Measurements from ENCODE around the gene SERPINA7.
"Not testable (repeated sequence)": the region's sequence is repeated elsewhere in the genome, so short reads cannot be mapped to it uniquely, and the experiment has no call there.

The SERPINA7 gene, protein sequence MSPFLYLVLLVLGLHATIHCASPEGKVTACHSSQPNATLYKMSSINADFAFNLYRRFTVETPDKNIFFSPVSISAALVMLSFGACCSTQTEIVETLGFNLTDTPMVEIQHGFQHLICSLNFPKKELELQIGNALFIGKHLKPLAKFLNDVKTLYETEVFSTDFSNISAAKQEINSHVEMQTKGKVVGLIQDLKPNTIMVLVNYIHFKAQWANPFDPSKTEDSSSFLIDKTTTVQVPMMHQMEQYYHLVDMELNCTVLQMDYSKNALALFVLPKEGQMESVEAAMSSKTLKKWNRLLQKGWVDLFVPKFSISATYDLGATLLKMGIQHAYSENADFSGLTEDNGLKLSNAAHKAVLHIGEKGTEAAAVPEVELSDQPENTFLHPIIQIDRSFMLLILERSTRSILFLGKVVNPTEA

DNA sequence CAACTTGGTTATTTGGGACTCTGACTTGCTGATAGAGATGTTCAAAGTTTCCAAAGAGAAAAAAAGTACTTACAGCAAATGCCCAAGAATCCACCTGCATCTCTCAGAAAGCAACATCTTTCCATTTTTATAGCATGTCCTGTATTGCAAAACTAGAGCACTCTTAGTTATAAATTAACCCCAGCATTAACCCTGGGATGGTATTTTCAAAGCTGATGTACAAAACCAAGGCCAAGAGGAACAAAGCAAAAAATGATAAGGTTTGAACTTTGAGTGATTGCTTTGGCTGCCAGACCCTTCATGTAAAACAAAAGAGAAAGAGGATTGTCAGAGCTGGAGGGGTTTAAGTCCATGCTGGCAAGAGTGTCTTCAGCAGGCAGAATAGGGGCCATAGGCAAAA lies at the start of gene SERPINA7:
Gene SERPINA7 (minus strand): TSS at position 103 of the 400 bp plus-strand sequence. CDS start 1,669 bp downstream, outside the sequence.
- DNase-seq (ENCODE audit: low read depth in 2 of 2) = no peak

DNA sequence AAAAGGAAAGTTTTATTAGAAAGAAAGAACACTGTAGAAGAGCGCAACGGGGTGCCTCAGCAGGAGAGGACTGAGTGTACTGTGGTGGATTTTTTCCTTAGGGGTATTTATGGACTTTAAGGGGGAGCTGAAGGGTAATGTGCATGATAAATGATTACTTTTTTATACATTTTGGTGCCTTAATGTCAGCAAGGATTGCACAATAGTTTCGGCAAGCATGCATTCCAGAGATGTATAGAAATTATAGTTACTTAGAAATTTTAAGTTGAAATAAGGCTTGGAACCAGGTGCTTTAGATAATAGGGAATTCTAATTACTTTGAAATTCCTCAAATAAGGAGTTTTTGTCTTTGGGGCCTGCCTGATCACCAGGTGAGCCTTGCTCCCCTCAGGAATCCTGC lies 30.5 kb upstream of the SERPINA7 start:
- no peak for DNase-seq (ENCODE audit: low read depth in 2 of 2)

DNA sequence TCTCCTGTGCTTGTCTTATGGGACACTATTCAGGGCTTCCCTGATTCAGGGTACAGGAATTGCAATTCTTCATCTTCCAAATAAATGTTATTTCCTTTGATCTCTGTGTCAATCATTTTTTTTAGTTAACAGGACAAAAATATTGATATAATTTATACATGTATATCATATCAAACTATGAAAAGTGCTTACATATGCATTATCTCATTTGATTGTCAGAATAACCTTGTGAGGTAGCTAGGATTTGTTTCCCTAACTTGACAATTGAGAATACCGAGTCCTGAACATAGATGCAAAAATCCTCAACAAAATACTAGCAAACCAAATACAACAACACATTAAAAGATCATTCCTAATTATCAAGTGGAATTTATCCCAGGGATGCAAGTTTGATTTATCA lies 11.5 kb upstream of the SERPINA7 start:
- DNase-seq (ENCODE audit: low read depth in 2 of 2) = no peak

DNA sequence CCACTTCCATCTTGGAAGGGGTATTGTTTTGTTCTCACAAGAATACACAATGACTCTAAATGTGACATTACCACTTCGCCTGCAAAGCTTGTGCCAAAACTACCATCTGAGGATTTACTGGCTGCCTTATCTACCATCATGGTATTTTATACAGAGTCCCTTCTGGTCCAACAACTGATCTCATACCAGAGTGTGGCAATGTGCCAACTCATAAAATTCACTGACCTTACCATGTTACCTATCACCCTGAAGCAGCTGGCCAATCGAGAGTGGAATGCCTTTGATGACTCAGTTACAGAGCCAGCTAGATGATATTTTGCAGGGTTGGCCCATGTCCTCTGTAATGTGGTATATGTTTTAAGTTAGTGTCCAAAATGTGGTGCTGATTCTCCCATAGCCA lies 3.8 kb upstream of the SERPINA7 start:
- no peak for DNase-seq (ENCODE audit: low read depth in 2 of 2)

DNA sequence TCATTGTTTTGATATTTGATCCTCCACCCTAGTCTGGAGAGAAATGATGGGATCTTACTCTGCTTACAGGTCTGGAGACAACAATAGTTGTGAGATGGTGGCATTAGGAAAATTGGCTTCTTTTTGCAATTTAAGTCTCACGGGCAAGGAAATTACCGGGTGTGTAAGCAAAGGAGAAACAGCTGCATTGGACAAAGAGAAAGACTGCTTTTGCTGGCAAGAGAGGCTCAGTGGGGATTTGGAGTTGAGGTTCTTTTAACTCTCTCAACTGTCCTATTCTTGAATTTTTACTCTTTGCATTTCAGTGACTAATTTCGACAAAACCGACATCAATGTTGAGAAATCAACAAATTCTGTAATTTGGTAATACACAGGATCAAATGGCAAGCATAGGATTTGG lies 2.3 kb upstream of the SERPINA7 start:
- no peak for DNase-seq (ENCODE audit: low read depth in 2 of 2)

DNA sequence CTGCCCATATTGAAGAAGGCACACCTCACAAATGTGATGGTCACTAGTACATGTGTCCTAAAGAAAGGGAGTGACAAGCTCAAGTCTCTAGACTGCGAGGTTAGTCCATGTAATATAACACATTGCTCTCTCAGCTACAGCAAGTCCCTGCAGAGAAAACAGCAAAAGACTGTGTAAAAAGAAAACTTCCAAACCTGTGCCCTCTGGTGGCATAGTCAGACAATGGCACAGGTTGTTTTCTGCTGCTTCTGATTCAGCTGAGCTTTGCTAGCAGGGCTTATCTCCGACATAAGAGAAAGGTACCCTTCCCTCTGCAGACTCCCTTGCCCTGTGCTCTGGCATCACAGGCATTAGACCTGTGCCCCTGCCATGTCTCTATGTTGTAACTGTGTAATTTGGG lies 1.4 kb upstream of the SERPINA7 start:
- DNase-seq (ENCODE audit: low read depth in 2 of 2) = no peak

DNA sequence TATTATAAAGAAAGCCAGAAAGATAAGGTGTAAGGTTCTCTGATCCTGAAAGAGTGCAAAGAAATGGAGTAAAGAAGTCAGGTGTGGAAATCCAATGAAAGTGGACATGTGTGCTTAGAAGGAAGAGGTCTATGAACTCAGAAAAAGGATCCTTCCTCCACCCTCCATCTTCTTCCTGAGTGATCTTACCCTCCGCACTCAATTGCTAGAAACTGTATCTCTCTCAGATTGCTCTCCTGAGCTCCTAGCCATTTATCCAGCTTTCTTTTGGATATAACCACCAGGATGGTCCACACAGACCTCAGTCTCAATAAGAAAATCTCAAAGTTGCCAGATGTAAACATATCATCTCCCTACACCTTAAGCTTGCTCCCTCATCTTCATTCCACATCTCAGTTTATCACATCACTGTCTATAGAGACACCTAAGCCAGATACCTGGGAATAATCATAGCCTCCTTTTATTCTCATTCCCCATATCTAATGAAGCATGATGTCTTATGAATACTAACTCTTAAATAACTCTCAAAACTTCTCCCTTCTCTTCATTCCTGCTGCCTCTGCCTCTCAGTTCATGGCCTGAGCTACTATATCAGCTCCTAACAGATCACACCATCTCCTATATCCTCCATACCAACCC lies 573 bp downstream of the SERPINA7 start:
- DNase-seq (ENCODE audit: low read depth in 2 of 2) = no peak

DNA sequence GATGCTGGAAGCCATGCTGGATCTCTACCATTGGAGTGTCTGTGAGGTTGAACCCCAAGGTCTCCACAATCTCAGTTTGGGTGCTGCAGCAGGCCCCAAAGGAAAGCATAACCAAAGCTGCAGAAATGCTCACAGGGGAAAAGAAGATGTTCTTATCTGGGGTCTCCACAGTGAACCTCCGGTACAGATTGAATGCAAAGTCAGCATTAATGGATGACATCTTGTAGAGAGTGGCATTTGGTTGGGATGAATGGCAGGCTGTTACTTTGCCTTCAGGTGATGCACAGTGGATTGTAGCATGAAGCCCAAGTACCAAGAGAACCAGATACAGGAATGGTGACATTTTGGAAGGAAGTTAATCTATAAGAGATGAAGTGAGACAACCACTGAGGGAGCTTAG lies 1.8 kb downstream of the SERPINA7 start:
- no peak for DNase-seq (ENCODE audit: low read depth in 2 of 2)

DNA sequence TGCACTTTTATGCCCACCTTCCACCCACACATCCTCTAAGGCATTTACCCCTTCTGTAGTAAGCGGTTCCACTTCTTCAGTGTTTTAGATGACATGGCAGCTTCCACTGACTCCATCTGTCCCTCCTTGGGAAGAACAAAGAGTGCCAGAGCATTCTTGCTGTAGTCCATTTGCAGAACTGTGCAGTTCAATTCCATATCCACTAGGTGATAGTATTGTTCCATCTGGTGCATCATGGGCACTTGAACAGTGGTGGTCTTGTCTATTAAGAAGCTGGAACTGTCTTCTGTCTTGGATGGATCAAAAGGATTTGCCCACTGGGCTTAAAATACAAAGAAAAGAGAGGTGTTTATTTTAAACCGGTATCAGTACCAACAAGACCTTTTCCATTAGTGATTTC lies 3.5 kb downstream of the SERPINA7 start:
- DNase-seq (ENCODE audit: low read depth in 2 of 2) = no peak

DNA sequence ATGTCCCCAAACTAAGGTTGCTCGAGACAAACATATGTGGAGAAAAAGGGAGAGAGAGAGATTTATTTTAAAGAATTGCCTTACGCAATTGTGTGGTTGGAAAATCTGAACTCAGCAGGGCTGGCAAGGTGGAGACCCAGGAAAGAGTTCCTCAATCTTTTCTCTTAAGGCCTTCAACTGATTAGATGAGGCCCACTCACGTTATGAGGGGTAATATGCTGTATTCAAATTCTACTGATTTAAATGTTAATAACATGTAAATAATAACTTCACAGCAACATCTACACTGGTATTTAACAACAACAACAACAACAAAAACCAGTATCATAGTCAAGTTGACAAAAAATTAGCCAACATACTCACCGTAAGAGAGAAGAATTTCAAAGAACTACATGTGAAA lies 14.6 kb downstream of the SERPINA7 start:
- no peak for DNase-seq (ENCODE audit: low read depth in 2 of 2)

DNA sequence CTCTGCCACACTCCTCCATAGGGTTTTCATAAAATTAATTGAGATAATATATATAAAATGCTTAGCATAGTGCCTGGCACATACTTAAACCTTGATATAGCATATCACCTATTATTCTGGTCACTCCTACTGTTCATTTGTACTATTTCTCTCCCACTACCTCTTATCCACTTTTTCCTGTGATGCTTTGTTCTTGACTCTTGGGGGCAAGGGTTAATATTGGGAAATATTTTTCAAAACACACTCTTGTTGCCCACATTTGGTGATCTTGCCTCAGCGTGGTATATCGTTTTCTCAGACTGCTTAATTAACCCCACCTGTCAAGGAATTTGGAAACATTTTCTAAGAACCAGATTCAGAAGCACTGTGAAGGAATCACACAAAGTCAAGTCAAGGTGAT lies 16.3 kb downstream of the SERPINA7 start:
- no peak for DNase-seq (ENCODE audit: low read depth in 2 of 2)

DNA sequence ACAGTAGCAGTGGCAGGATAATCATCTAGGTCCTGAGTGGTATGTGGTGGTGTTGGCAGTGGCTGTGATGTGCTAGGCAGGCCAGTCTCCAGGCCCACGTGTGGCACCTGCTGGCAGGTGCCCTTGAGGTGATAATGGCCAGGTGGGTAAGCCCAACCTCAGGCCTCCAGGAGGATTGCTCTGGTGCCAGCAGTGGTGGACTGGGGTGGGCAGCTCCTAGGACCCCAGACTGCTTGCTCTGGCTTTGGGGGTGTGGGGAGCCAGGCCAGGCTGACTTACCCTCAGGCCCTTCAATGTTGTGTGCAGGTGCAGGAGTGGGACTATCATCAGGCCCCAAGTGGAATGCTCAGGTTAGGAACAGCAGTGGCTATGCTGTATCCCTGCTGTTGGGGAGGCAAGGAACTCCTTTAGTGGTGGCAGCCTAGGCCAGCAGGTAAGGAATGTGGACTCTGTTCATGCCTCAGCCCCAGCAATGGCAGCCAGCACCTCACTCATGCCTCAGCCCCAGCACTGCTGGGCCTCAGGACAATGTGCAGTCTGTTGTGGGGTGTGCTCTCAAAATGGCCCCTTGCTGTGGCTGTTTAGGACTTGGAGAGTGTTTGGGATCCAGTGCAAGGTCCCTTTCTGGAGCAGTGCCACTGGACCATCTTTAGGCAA lies 24.3 kb downstream of the SERPINA7 start:
- no peak for DNase-seq (ENCODE audit: low read depth in 2 of 2)

DNA sequence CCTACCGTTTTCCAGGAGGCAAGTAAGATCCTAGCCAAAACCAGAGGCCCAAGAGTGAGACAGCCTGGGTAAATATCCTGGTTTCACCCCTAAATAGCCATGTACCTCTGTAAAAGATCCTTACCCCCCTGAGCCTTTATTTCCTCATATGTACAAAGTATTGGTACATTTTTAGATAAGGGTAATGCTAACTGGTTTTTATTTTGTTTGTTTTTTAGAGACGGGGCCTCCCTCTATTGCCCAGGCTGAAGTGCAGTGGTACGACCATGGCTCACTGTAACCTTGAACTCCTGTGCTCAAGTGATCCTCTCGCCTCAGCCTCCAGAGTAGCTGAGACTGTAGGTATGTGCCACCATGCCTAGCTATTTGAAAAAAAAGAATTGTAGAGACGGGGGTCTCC lies 29.4 kb downstream of the SERPINA7 start:
- DNase-seq (ENCODE audit: low read depth in 2 of 2) = no peak

DNA sequence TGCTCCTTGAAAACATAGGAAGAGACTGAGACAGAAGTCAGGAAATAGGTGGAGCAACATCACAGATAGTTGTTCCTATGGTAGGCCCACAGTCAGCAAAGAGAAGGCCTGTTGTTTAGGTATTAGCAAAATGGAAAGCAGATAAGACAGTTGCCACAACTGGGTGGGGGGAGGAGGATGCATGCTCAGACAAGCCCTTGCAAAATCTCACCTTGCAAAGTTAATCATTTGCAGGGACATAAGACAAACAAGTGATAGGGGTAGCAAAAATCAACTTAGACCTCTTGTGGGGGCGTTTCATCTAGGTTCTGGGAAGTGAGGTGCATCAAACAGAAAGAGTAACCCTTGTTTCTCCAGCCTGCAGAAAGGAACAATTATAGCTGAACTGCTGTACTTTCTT lies 30.7 kb downstream of the SERPINA7 start:
- no peak for DNase-seq (ENCODE audit: low read depth in 2 of 2)

DNA sequence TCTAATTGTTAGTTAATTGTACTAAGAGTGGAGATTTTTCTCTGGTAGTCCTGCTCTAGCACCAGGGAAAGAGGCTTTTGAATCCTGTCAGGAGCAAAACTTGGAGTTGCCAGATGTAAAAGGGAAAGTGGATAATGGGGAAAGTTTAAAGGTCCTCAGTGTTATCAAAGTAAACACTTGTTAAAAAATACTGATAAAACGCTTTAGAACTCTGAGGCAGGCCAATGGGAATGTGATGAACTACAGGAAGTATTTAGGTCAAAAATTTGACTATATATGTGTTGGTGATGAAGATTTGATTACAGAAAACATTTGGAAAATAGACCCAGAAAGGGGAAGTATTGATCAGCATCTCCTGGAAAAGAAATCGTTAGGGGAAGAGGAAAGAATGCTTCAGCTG lies 32.8 kb downstream of the SERPINA7 start:
- DNase-seq (ENCODE audit: low read depth in 2 of 2) = no peak

DNA sequence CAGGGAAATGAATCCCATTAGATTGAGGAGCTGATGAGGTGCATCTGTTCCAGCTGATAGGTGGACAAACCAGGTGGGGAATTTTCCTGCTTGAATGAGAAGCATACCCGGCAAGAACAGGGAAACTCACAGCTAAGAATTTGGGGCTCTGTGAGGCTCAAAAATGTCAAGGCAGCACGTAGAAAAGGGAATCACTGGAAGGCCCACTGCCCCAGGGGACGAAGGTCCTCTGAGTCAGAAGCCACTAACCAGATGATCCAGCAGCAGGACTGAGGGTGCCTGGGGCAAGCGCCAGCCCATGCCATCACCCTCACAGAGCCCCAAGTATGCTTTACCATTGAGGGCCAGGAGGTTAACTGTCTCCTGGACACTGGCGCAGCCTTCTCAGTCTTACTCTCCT lies 37.9 kb downstream of the SERPINA7 start:
- DNase-seq (ENCODE audit: low read depth in 2 of 2) = not testable (repeated sequence)

DNA sequence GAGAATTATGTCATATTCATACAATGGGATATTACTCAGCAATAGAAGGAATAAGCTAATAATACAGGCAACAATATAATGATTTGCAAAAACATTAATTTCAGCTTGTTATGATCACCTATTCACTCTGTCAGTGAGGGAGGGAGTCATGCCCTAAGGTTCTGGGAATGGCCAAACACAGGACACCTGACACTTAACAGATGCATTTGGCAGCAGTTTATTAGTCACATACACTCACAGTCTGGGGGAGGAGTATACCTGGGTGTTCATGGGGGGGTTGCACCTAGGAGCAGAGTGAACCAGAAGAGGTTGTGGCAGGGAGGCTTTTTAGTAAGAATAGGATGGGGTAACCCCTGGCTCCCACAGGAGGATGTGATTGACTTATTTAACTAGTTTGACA lies 38.3 kb downstream of the SERPINA7 start:
- no peak for DNase-seq (ENCODE audit: low read depth in 2 of 2)

DNA sequence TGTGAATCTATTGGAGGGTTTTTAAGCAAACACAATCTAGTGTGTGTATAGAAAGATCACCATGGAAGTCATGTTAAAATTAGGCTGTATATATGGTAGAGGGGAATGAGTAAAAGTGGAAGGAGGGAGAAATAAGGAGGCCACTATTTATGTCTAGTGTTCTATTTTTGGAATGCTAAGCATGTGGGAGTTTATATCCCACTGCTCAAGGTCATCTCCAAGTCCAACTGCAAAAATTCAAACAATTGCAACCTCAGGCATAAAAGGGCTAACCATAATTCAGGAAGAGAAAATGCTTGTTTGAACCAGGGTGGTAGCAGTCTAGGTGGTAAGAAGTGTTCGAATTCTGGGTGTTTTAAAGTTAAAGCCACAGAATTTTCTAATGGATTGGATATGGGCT lies 39.2 kb downstream of the SERPINA7 start:
- DNase-seq (ENCODE audit: low read depth in 2 of 2) = no peak

DNA sequence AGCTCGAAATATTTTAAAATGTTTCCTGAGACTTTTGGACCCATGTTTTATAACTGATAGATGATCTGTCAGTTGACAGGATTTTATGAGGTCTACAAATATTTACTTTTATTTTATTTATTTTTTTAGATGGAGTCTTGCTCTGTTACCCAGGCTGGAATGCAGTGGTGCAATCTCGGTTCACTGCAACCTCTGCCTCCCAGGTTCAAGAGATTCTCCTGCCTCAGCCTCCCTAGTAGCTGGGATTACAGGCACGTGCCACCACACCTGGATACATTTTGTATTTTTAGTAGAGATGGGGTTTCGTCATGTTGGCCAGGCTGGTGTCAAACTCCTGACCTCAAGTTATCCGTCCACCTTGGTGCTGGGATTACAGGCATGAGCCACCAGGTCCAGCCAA lies 50.0 kb downstream of the SERPINA7 start:
- DNase-seq (ENCODE audit: low read depth in 2 of 2) = not testable (repeated sequence)
